ENCODE results near the gene VGF. TPM values are rescaled to one million over a fixed set of nuclear protein-coding genes. Genes with fewer than 3 reads are reported as not detected.
"Not testable (repeated sequence)": the region's sequence is repeated elsewhere in the genome, so short reads cannot be mapped to it uniquely, and the experiment has no call there.

VGF gene
- total RNA-seq, 1 donor from 2014 or later = 0.77 TPM

- Mint-ChIP-seq H3K4me1 (ENCODE audit: unreplicated experiment) (no peaks in the 10 kb centered on the region), H3K27me3 (ENCODE audit: unreplicated experiment) (peaks cover 4% of the 10 kb centered on the region), H3K36me3 (ENCODE audit: low read depth, unreplicated experiment) (no peaks in the 10 kb centered on the region), H3K27ac (ENCODE audit: unreplicated experiment) (no peak overlapping the region), H3K9me3 (ENCODE audit: unreplicated experiment) (no peaks in the 10 kb centered on the region), H3K4me3 (ENCODE audit: unreplicated experiment) (no peak overlapping the region)
- DNase-seq (ENCODE audit: low spot score) = no peak
- TF ChIP-seq, protein P1, sequence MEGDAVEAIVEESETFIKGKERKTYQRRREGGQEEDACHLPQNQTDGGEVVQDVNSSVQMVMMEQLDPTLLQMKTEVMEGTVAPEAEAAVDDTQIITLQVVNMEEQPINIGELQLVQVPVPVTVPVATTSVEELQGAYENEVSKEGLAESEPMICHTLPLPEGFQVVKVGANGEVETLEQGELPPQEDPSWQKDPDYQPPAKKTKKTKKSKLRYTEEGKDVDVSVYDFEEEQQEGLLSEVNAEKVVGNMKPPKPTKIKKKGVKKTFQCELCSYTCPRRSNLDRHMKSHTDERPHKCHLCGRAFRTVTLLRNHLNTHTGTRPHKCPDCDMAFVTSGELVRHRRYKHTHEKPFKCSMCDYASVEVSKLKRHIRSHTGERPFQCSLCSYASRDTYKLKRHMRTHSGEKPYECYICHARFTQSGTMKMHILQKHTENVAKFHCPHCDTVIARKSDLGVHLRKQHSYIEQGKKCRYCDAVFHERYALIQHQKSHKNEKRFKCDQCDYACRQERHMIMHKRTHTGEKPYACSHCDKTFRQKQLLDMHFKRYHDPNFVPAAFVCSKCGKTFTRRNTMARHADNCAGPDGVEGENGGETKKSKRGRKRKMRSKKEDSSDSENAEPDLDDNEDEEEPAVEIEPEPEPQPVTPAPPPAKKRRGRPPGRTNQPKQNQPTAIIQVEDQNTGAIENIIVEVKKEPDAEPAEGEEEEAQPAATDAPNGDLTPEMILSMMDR (IDR thresholded peaks at IDR 0.05; ENCODE audit: unreplicated experiment) = no peak
Observed at GRCh38 chr7:101114492-101114891, 50.9 kb downstream of the VGF start.

GRCh38 chr7:101113836-101114235, 51.5 kb downstream of the VGF start:
- TF ChIP-seq, protein P1 (IDR thresholded peaks at IDR 0.05; ENCODE audit: unreplicated experiment) = no peak
- no peak for DNase-seq (ENCODE audit: low spot score)
- no peak overlapping the region for H3K27ac Mint-ChIP-seq (ENCODE audit: unreplicated experiment)
- no peaks in the 10 kb centered on the region for H3K36me3 Mint-ChIP-seq (ENCODE audit: low read depth, unreplicated experiment)
- peaks cover 4% of the 10 kb centered on the region for H3K27me3 Mint-ChIP-seq (ENCODE audit: unreplicated experiment)
- no peak overlapping the region for H3K4me3 Mint-ChIP-seq (ENCODE audit: unreplicated experiment)
- H3K9me3 Mint-ChIP-seq (ENCODE audit: unreplicated experiment) = no peaks in the 10 kb centered on the region
- no peaks in the 10 kb centered on the region for H3K4me1 Mint-ChIP-seq (ENCODE audit: unreplicated experiment)

- H3K9me3 Mint-ChIP-seq (ENCODE audit: unreplicated experiment); H3K36me3 Mint-ChIP-seq (ENCODE audit: low read depth, unreplicated experiment); H3K4me3 Mint-ChIP-seq (ENCODE audit: unreplicated experiment); H3K27me3 Mint-ChIP-seq (ENCODE audit: unreplicated experiment); H3K4me1 Mint-ChIP-seq (ENCODE audit: unreplicated experiment); H3K27ac Mint-ChIP-seq (ENCODE audit: unreplicated experiment); DNase-seq (ENCODE audit: low spot score): not testable (repeated sequence)
Observed at GRCh38 chr7:101113140-101113539, 52.2 kb downstream of the VGF start.

Small RNAs within 50 kb of the gene (microRNA-seq; reads per million reads assigned to microRNA genes)
- not detected for gene MIR4653 (ENCODE audit: unreplicated experiment)

Other genes starting within 250 kb of the VGF start
- gene MUC3A, start 216.0 kb downstream of the VGF start, total RNA-seq (ENCODE audit: unreplicated experiment) = 3.4 TPM
- 1.3 TPM for gene MUC12, start 196.0 kb downstream of the VGF start, total RNA-seq (ENCODE audit: unreplicated experiment)
- not detected for gene MUC17, start 145.5 kb downstream of the VGF start, total RNA-seq (ENCODE audit: unreplicated experiment)
- 5.3 TPM for gene TRIM56, start 80.1 kb downstream of the VGF start, total RNA-seq (ENCODE audit: unreplicated experiment)
- gene SERPINE1, start 38.5 kb downstream of the VGF start, total RNA-seq (ENCODE audit: unreplicated experiment) = 0.80 TPM
- 45.6 TPM for gene AP1S1, start 11.1 kb downstream of the VGF start, total RNA-seq (ENCODE audit: unreplicated experiment)
- not detected for gene NAT16, start 14.7 kb upstream of the VGF start, total RNA-seq (ENCODE audit: unreplicated experiment)
- not detected for gene MOGAT3, start 35.5 kb upstream of the VGF start, total RNA-seq (ENCODE audit: unreplicated experiment)
- gene PLOD3, start 52.0 kb upstream of the VGF start, total RNA-seq (ENCODE audit: unreplicated experiment) = 73.0 TPM
- 71.5 TPM for gene ZNHIT1, start 52.6 kb upstream of the VGF start, total RNA-seq (ENCODE audit: unreplicated experiment)
- 10.5 TPM for gene CLDN15, start 72.2 kb upstream of the VGF start, total RNA-seq (ENCODE audit: unreplicated experiment)
- 150 TPM for gene FIS1, start 79.5 kb upstream of the VGF start, total RNA-seq (ENCODE audit: unreplicated experiment)
- gene IFT22, start 156.2 kb upstream of the VGF start, total RNA-seq (ENCODE audit: unreplicated experiment) = 25.8 TPM
- 6.1 TPM for gene COL26A1, start 197.3 kb upstream of the VGF start, total RNA-seq (ENCODE audit: unreplicated experiment)